H1 (cell line): ENCODE data around the gene ABI2. TPM values are rescaled to one million over a fixed set of nuclear protein-coding genes. Genes with fewer than 3 reads are reported as not detected.

Experiments used
- CTCF ChIA-PET: fragments of 300-600 bp; sonication (Branson Sonifier 250); formaldehyde crosslinking; loops from one replicate; lab custom pipeline; 2021; ENCODE audit not compliant: partially characterized antibody; lab: Charles Lee
- POLR2A ChIA-PET: fragments of 300-600 bp; sonication (Branson Sonifier 250); formaldehyde crosslinking; loops from one replicate; lab custom pipeline; 2021; ENCODE audit warnings: inconsistent platforms; ENCODE audit not compliant: partially characterized antibody; lab: Charles Lee
- DNase-seq, 2 experiments: peaks; one replicate each; pipeline versions ENCODE4 v3.0.0 to v3.0.0-alpha.2; 2010 to 2022; ENCODE audit warnings: low spot score in 2 of 2, low read depth in 1 of 2, mixed read lengths in 1 of 2
- FAIRE-seq: peaks from 2 replicates; lab custom pipeline; 2011; peaks lifted over from hg19 to GRCh38; lab: Jason Lieb, UNC
- H2AFZ ChIP-seq: 2 replicates; pipeline ENCODE4 v1.8.1; 2012; ENCODE audit warnings: low read length, inconsistent platforms
- H2AK5ac ChIP-seq: 2 replicates; pipeline ENCODE4 v1.6.1; 2013; ENCODE audit warnings: low read depth, low read length
- H2BK120ac ChIP-seq: replicated peaks from 2 replicates; pipeline ENCODE3; 2013; ENCODE audit warnings: low read depth, low read length, inconsistent platforms
- H2BK12ac ChIP-seq: 2 replicates; pipeline ENCODE4 v1.6.1; 2013; ENCODE audit warnings: low read depth, low read length
- H2BK15ac ChIP-seq: 2 replicates; pipeline ENCODE4 v1.6.1; 2013; ENCODE audit warnings: low read length
- H2BK20ac ChIP-seq: 2 replicates; pipeline ENCODE4 v1.6.1; 2013; ENCODE audit warnings: low read length
- H2BK5ac ChIP-seq: 2 replicates; pipeline ENCODE4 v1.6.1; 2013; ENCODE audit warnings: low read depth, low read length
- H3K14ac ChIP-seq: 2 replicates; pipeline ENCODE4 v1.6.1; 2013; ENCODE audit warnings: inconsistent platforms; ENCODE audit not compliant: insufficient read length
- H3K18ac ChIP-seq: 2 replicates; pipeline ENCODE4 v1.6.1; 2013; ENCODE audit warnings: low read length; ENCODE audit errors: extremely low read depth
- H3K23ac ChIP-seq: 2 replicates; pipeline ENCODE4 v1.6.1; 2013; ENCODE audit warnings: inconsistent platforms; ENCODE audit not compliant: insufficient read length
- H3K23me2 ChIP-seq: 2 replicates; pipeline ENCODE4 v1.6.1; 2013; ENCODE audit warnings: low read depth, low read length
- H3K27ac ChIP-seq: 2 replicates; pipeline ENCODE4 v1.6.1; 2011; ENCODE audit warnings: low read depth, low read length, inconsistent platforms
- H3K27me3 ChIP-seq, 4 experiments: replicated peaks in 1 of 4; 1 replicate in 1 of 4; 2 replicates in 3 of 4; pipeline versions ENCODE4 v1.6.1 to v1.8.1; 2011 to 2013; ENCODE audit warnings: low read length in 3 of 4, mild to moderate bottlenecking in 3 of 4, inconsistent platforms in 2 of 4, mixed read lengths in 2 of 4, moderate library complexity in 1 of 4; ENCODE audit not compliant: control insufficient read depth in 3 of 4, insufficient read depth in 3 of 4; ENCODE audit errors: extremely low read depth in 1 of 4
- H3K36me3 ChIP-seq, 4 experiments: 2 replicates each; pipeline versions ENCODE4 v1.6.1 to v1.8.1; 2011 to 2013; ENCODE audit warnings: mild to moderate bottlenecking in 4 of 4, low read length in 3 of 4, moderate library complexity in 2 of 4, control low read depth in 1 of 4, inconsistent platforms in 1 of 4; ENCODE audit not compliant: insufficient read depth in 4 of 4, control insufficient read depth in 2 of 4
- H3K4ac ChIP-seq: replicated peaks from 2 replicates; pipeline ENCODE3; 2013; ENCODE audit warnings: low read length, low read depth, mixed read lengths, inconsistent platforms; ENCODE audit not compliant: insufficient read length
- H3K4me1 ChIP-seq, 4 experiments: replicated peaks in 1 of 4; 1 replicate in 1 of 4; 2 replicates in 3 of 4; pipeline versions ENCODE4 v1.6.1 to v1.8.1; 2011 to 2013; ENCODE audit warnings: low read length in 3 of 4, inconsistent platforms in 2 of 4, mixed read lengths in 1 of 4; ENCODE audit not compliant: insufficient read depth in 4 of 4, control insufficient read depth in 3 of 4
- H3K4me2 ChIP-seq, 2 experiments: 2 replicates each; pipeline versions ENCODE4 v1.6.1 to v1.8.1; 2011 to 2013; ENCODE audit warnings: low read depth in 2 of 2, low read length in 2 of 2, control low read depth in 1 of 2, inconsistent platforms in 1 of 2, mild to moderate bottlenecking in 1 of 2; ENCODE audit not compliant: insufficient read depth in 1 of 2
- H3K4me3 ChIP-seq, 4 experiments: fragments of 200-600, 300-600 bp in 1 of 4; sonication (generic), shearing (Covaris generic), sonication (Bioruptor Twin) in 1 of 4; 2 replicates each; pipeline versions ENCODE4 v1.5.1 to v1.8.1; 2011 to 2016; ENCODE audit warnings: low read length in 4 of 4, low read depth in 3 of 4, control low read depth in 2 of 4, inconsistent platforms in 2 of 4, mild to moderate bottlenecking in 2 of 4, mixed read lengths in 1 of 4, moderate library complexity in 1 of 4; ENCODE audit not compliant: insufficient read depth in 2 of 4; ENCODE audit errors: extremely low read depth in 1 of 4
- H3K56ac ChIP-seq: replicated peaks from 2 replicates; pipeline ENCODE3; 2013; ENCODE audit warnings: low read depth, mild to moderate bottlenecking, mixed read lengths, low read length, inconsistent platforms; ENCODE audit not compliant: insufficient read length
- H3K79me1 ChIP-seq: 2 replicates; pipeline ENCODE4 v1.6.1; 2013; ENCODE audit warnings: low read depth, low read length, control low read depth
- H3K79me2 ChIP-seq, 2 experiments: 2 replicates each; pipeline versions ENCODE4 v1.6.1 to v1.8.1; 2012 to 2013; ENCODE audit warnings: low read length in 2 of 2, mild to moderate bottlenecking in 2 of 2, inconsistent platforms in 1 of 2; ENCODE audit not compliant: insufficient read depth in 2 of 2, control insufficient read depth in 1 of 2
- H3K9ac ChIP-seq, 4 experiments: replicated peaks in 1 of 4; 1 replicate in 1 of 4; 2 replicates in 3 of 4; pipeline versions ENCODE4 v1.6.1 to v1.8.1; 2011 to 2013; ENCODE audit warnings: low read depth in 3 of 4, low read length in 3 of 4, control low read depth in 2 of 4, mild to moderate bottlenecking in 2 of 4, moderate library complexity in 2 of 4, inconsistent platforms in 1 of 4; ENCODE audit errors: extremely low read depth in 1 of 4
- H3K9me3 ChIP-seq, 2 experiments: 2 replicates each; pipeline versions ENCODE4 v1.6.1 to v1.8.1; 2012 to 2013; ENCODE audit warnings: mild to moderate bottlenecking in 2 of 2, moderate library complexity in 2 of 2, control low read depth in 1 of 2, inconsistent platforms in 1 of 2, low read depth in 1 of 2, low read length in 1 of 2, mixed read lengths in 1 of 2; ENCODE audit not compliant: insufficient read depth in 2 of 2
- H4K20me1 ChIP-seq, 2 experiments: replicated peaks in 1 of 2; 2 replicates each; pipeline versions ENCODE3 to v1.8.1; 2011 to 2013; ENCODE audit warnings: inconsistent platforms in 2 of 2, low read length in 2 of 2, mild to moderate bottlenecking in 1 of 2; ENCODE audit not compliant: insufficient read depth in 2 of 2, control insufficient read depth in 1 of 2
- H4K5ac ChIP-seq: 2 replicates; pipeline ENCODE4 v1.6.1; 2013; ENCODE audit warnings: low read length, low read depth, mixed read lengths, inconsistent platforms; ENCODE audit not compliant: insufficient read length
- H4K8ac ChIP-seq: 2 replicates; pipeline ENCODE4 v1.8.0; 2013; ENCODE audit warnings: mild to moderate bottlenecking, moderate library complexity, low read length, inconsistent platforms; ENCODE audit not compliant: insufficient read depth; ENCODE audit errors: extremely low read depth
- H4K91ac ChIP-seq: replicated peaks from 2 replicates; pipeline ENCODE3; 2013; ENCODE audit warnings: low read length, mixed read lengths, inconsistent platforms; ENCODE audit not compliant: insufficient read length
- CREB1 ChIP-seq: IDR thresholded peaks from 2 replicates; pipeline ENCODE4 v1.6.1; 2012; ENCODE audit warnings: inconsistent platforms
- FOSL1 ChIP-seq: IDR thresholded peaks from 2 replicates; pipeline ENCODE4 v1.6.1; 2011; ENCODE audit warnings: mild to moderate bottlenecking, low read depth, low read length, moderate library complexity; ENCODE audit not compliant: insufficient read depth
- HDAC2 ChIP-seq, 2 experiments: fragments of 300-600 bp in 1 of 2; sonication (generic) in 1 of 2; IDR thresholded peaks; 2 replicates each; pipeline ENCODE4 v1.6.1; 2011 to 2012; ENCODE audit warnings: low read depth in 2 of 2, low read length in 2 of 2, mild to moderate bottlenecking in 2 of 2, moderate library complexity in 2 of 2, borderline replicate concordance in 1 of 2, inconsistent platforms in 1 of 2
- JUN ChIP-seq: IDR thresholded peaks from 2 replicates; pipeline ENCODE4 v1.6.1; 2011; ENCODE audit warnings: low read depth, mild to moderate bottlenecking, improper control_type of control experiment, low read length
- JUND ChIP-seq: IDR thresholded peaks from 2 replicates; pipeline ENCODE4 v1.6.1; 2011; ENCODE audit warnings: mild to moderate bottlenecking, improper control_type of control experiment, low read length
- KDM1A ChIP-seq: fragments of 200-600, 300-600 bp; sonication (generic); IDR thresholded peaks from 2 replicates; pipeline ENCODE4 v1.7.1; 2016; ENCODE audit warnings: mild to moderate bottlenecking, low read length, borderline replicate concordance
- POLR2A ChIP-seq, 2 experiments: IDR thresholded peaks; 1 replicate in 1 of 2; 2 replicates in 1 of 2; pipeline ENCODE4 v1.6.1; 2011; ENCODE audit warnings: low read depth in 2 of 2, low read length in 2 of 2, mild to moderate bottlenecking in 2 of 2; ENCODE audit errors: control extremely low read depth in 1 of 2
- RFX5 ChIP-seq: IDR thresholded peaks from 2 replicates; pipeline ENCODE4 v1.6.1; 2011; ENCODE audit warnings: low read depth, low read length, improper control_type of control experiment, borderline replicate concordance
- SIX5 ChIP-seq: IDR thresholded peaks from 2 replicates; pipeline ENCODE4 v1.6.1; 2011; ENCODE audit warnings: mild to moderate bottlenecking, low read depth, low read length
- SUZ12 ChIP-seq: fragments of 200-600 bp; sonication (generic); IDR thresholded peaks from 2 replicates; pipeline ENCODE4 v1.6.1; 2012; ENCODE audit warnings: mild to moderate bottlenecking, inconsistent platforms, low read length, moderate library complexity, mixed read lengths
- TAF1 ChIP-seq: IDR thresholded peaks from 2 replicates; pipeline ENCODE4 v1.6.1; 2011; ENCODE audit warnings: mild to moderate bottlenecking, low read depth, low read length
- TEAD4 ChIP-seq: IDR thresholded peaks from 2 replicates; pipeline ENCODE4 v1.6.1; 2012; ENCODE audit warnings: low read depth, low read length, inconsistent platforms, mixed read lengths
- YY1 ChIP-seq: IDR thresholded peaks from 2 replicates; pipeline ENCODE4 v1.6.1; 2011; ENCODE audit warnings: low read depth, mild to moderate bottlenecking, low read length
- WGBS, 2 experiments: shearing (Covaris generic) in 1 of 2; methylation state at CpG; one replicate each; pipeline versions ENCODE4 v1.1.6 to v1.1.7; 2013 to 2015; ENCODE audit warnings: low lambda C conversion rate in 2 of 2, mixed read lengths in 2 of 2, inconsistent platforms in 1 of 2, low coverage in 1 of 2, missing lambda C conversion rate in 1 of 2; ENCODE audit not compliant: insufficient replicate concordance in 2 of 2, insufficient coverage in 1 of 2, insufficient read length in 1 of 2; ENCODE audit errors: extremely low coverage in 1 of 2, missing lambda C conversion rate in 1 of 2; 5-methylcytosine and 5-hydroxymethylcytosine counted together
- polyA plus RNA-seq, 7 experiments: library from polyadenylated mRNA; depleted of rRNA in 3 of 7; stranded (reverse) in 5 of 7; unstranded in 2 of 7; fragments of >200 nt in 5 of 7; fragments of 200-250 nt in 2 of 7; gene quantifications; 1 replicate in 5 of 7; 2 replicates in 1 of 7; 4 replicates in 1 of 7; pipeline versions ENCODE4 v1.2.1 to v1.2.3, GENCODE V29; 2011 to 2013; ENCODE audit warnings: missing spikeins in 2 of 7, mixed read lengths in 2 of 7
- total RNA-seq: library from RNA; stranded (reverse); fragmentation: NEBNext Ultra II Directional; extraction: Animal tissue kit (Norgen Biotek cat#: 25700); gene quantifications from 2 replicates; pipeline ENCODE4 v1.2.1, GENCODE V29; 2021
- TF ChIP-seq, protein P1 (sequence below): IDR thresholded peaks from 2 replicates; pipeline ENCODE4 v1.6.1; 2012; ENCODE audit warnings: low read length, inconsistent platforms

The ABI2 gene
- total and polyA plus RNA-seq, 2 of the 8 experiments (the other 6 are each of a cell fraction or from before 2014, with no cell fraction given): 62.3 to 118 TPM

DNA sequence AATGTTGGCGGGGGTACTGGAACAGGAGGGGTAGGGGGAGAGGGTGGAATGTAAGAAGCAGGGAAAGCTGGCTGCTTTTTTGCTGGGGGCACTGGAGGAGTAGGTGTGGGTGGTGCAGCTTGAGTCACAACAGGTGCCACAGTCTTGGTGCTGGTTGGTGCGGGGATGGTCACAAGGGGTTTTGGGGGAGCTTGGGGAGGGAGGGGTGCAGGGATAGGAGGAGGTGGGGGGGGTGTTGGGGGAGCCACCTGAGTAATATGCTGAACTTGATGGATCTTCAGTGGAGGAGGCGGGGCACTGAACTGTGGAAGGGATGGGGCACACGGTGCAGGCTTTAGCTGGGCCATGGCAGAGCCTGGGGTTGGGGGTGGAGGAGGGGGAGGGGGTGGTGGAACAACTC is 112.5 kb downstream of the ABI2 start:
- H3K23ac ChIP-seq: no peak overlapping the region
- no peaks in the 10 kb centered on the region for H3K79me2 ChIP-seq
- no peaks in the 10 kb centered on the region; a peak in 1 of 7 replicates for H3K4me1 ChIP-seq
- no peak overlapping the region for H3K14ac ChIP-seq
- CTCF ChIA-PET: interaction anchor here (0.7 to 1.1 kb wide), 4 partner anchors 12 to 873 kb away, joined by 3 read pairs; no protein-coding TSS in a partner anchor
- no peak overlapping the region for H3K56ac ChIP-seq
- H2BK15ac ChIP-seq: no peak overlapping the region
- no peak overlapping the region for H4K91ac ChIP-seq
- no peak overlapping the region for H3K4me3 ChIP-seq
- no peak overlapping the region for H4K8ac ChIP-seq
- peaks cover 0 to 8% of the 10 kb centered on the region in 2 experiments for H4K20me1 ChIP-seq
- no peak overlapping the region for H2AK5ac ChIP-seq
- no peak overlapping the region for H2BK12ac ChIP-seq
- H4K5ac ChIP-seq: no peak overlapping the region
- WGBS, 2 experiments: no CpG with 5 or more reads among the region's 4 CpGs
- no peak for DNase-seq
- no peak overlapping the region for H2BK120ac ChIP-seq
- H2BK20ac ChIP-seq: no peak overlapping the region
- H2BK5ac ChIP-seq: no peak overlapping the region
- H3K4me2 ChIP-seq: no peak overlapping the region
- no peaks in the 10 kb centered on the region for H3K23me2 ChIP-seq
- no peaks in the 10 kb centered on the region for H3K79me1 ChIP-seq
- H3K4ac ChIP-seq: no peak overlapping the region
- H3K9ac ChIP-seq: no peak overlapping the region
- no peak overlapping the region for H3K27ac ChIP-seq
- POLR2A ChIA-PET: no interaction called here
- H2AFZ ChIP-seq: no peak overlapping the region
- no peaks in the 10 kb centered on the region for H3K27me3 ChIP-seq
- H3K18ac ChIP-seq: no peak overlapping the region
- peaks cover 0 to 27% (median 10%) of the 10 kb centered on the region in 4 experiments; a peak in 5 of 8 replicates for H3K36me3 ChIP-seq
- H3K9me3 ChIP-seq: no peaks in the 10 kb centered on the region
- no peak for FAIRE-seq
- TF ChIP-seq JUND (no peak), YY1 (no peak), JUN (no peak), KDM1A (no peak), TAF1 (no peak), FOSL1 (no peak), CREB1 (no peak), HDAC2 (IDR thresholded peaks at IDR 0.05; ENCODE audit: borderline replicate concordance in 1 of 2, low read depth in 2 of 2, low read length in 2 of 2) (no peak), SIX5 (no peak), POLR2A (IDR thresholded peaks at IDR 0.05; ENCODE audit: control extremely low read depth in 1 of 2, low read depth in 2 of 2, low read length in 2 of 2) (no peak), SUZ12 (no peak), TEAD4 (no peak), RFX5 (no peak)
- TF ChIP-seq, protein P1, sequence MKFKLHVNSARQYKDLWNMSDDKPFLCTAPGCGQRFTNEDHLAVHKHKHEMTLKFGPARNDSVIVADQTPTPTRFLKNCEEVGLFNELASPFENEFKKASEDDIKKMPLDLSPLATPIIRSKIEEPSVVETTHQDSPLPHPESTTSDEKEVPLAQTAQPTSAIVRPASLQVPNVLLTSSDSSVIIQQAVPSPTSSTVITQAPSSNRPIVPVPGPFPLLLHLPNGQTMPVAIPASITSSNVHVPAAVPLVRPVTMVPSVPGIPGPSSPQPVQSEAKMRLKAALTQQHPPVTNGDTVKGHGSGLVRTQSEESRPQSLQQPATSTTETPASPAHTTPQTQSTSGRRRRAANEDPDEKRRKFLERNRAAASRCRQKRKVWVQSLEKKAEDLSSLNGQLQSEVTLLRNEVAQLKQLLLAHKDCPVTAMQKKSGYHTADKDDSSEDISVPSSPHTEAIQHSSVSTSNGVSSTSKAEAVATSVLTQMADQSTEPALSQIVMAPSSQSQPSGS: no peak
